ENCODE results near the gene SLIT1. TPM values are rescaled to one million over a fixed set of nuclear protein-coding genes. Genes with fewer than 3 reads are reported as not detected.

Gene SLIT1
- polyA plus RNA-seq, 1 donor from 2014 or later: 9.5 TPM

GRCh38 chr10:97157578-97158095 lies 28.1 kb downstream of the SLIT1 start:
- H2AFZ ChIP-seq (ENCODE audit: low read depth, low read length): no peak overlapping the region
- no peaks in the 10 kb centered on the region for H3K9me2 ChIP-seq (ENCODE audit: insufficient read depth, low read length)
- H3K36me3 ChIP-seq (ENCODE audit: insufficient read depth, low read length): no peaks in the 10 kb centered on the region
- TF ChIP-seq SMC3 (conservative IDR thresholded peaks at IDR 0.05; ENCODE audit: poor library complexity) (no peak), EZH2 (IDR thresholded peaks at IDR 0.05; ENCODE audit: borderline replicate concordance, insufficient read depth, low read length, poor library complexity, severe bottlenecking) (no peak), MXI1 (conservative IDR thresholded peaks at IDR 0.05; ENCODE audit: poor library complexity, severe bottlenecking) (no peak), RAD21 (conservative IDR thresholded peaks at IDR 0.05) (no peak), REST (IDR thresholded peaks at IDR 0.05; ENCODE audit: borderline replicate concordance) (no peak), CTCF (IDR thresholded peaks at IDR 0.05; ENCODE audit: poor library complexity, severe bottlenecking) (no peak), EP300 (conservative IDR thresholded peaks at IDR 0.05; ENCODE audit: poor library complexity, severe bottlenecking) (no peak), TAF1 (IDR thresholded peaks at IDR 0.05; ENCODE audit: low read depth) (no peak), POLR2AphosphoS5 (IDR thresholded peaks at IDR 0.05) (no peak)
- no peaks in the 10 kb centered on the region for H3F3A ChIP-seq (ENCODE audit: insufficient read depth, low read length, poor library complexity, severe bottlenecking)
- no peaks in the 10 kb centered on the region for H4K20me1 ChIP-seq (ENCODE audit: insufficient read depth)
- H3K27me3 ChIP-seq (ENCODE audit: insufficient read depth, low read depth, low read length): no peaks in the 10 kb centered on the region
- H3K9me3 ChIP-seq (ENCODE audit: low read length): no peaks in the 10 kb centered on the region
- no peak overlapping the region for H3K4me3 ChIP-seq (ENCODE audit: low read length)
- no peak overlapping the region for H3K9ac ChIP-seq (ENCODE audit: low read length)
- H3K79me2 ChIP-seq (replicated peaks; ENCODE audit: insufficient read depth, low read length): no peaks in the 10 kb centered on the region
- no peak overlapping the region for H3K4me2 ChIP-seq (ENCODE audit: low read length)
- no peak overlapping the region for H3K27ac ChIP-seq (ENCODE audit: low read length)

- Histone ChIP-seq H3K4me3 (ENCODE audit: low read length) (no peak overlapping the region), H3K79me2 (replicated peaks; ENCODE audit: insufficient read depth, low read length) (no peaks in the 10 kb centered on the region), H3F3A (ENCODE audit: insufficient read depth, low read length, poor library complexity, severe bottlenecking) (no peaks in the 10 kb centered on the region), H3K9me2 (ENCODE audit: insufficient read depth, low read length) (no peaks in the 10 kb centered on the region), H3K9ac (ENCODE audit: low read length) (no peak overlapping the region), H3K27ac (ENCODE audit: low read length) (no peak overlapping the region), H3K4me2 (ENCODE audit: low read length) (no peak overlapping the region), H4K20me1 (ENCODE audit: insufficient read depth) (no peaks in the 10 kb centered on the region), H2AFZ (ENCODE audit: low read depth, low read length) (no peak overlapping the region), H3K9me3 (ENCODE audit: low read length) (no peaks in the 10 kb centered on the region), H3K27me3 (ENCODE audit: insufficient read depth, low read depth, low read length) (no peaks in the 10 kb centered on the region), H3K36me3 (ENCODE audit: insufficient read depth, low read length) (no peaks in the 10 kb centered on the region)
- TF ChIP-seq CTCF (IDR thresholded peaks at IDR 0.05; ENCODE audit: poor library complexity, severe bottlenecking): no peak
- no peak for TF ChIP-seq SMC3 (conservative IDR thresholded peaks at IDR 0.05; ENCODE audit: poor library complexity)
- no peak for TF ChIP-seq REST (IDR thresholded peaks at IDR 0.05; ENCODE audit: borderline replicate concordance)
- no peak for TF ChIP-seq RAD21 (conservative IDR thresholded peaks at IDR 0.05)
- no peak for TF ChIP-seq EP300 (conservative IDR thresholded peaks at IDR 0.05; ENCODE audit: poor library complexity, severe bottlenecking)
- no peak for TF ChIP-seq EZH2 (IDR thresholded peaks at IDR 0.05; ENCODE audit: borderline replicate concordance, insufficient read depth, low read length, poor library complexity, severe bottlenecking)
Observed at GRCh38 chr10:97154781-97155180, 31.0 kb downstream of the SLIT1 start.

All from neural cell (in vitro differentiated cells).